Chondrocyte (in vitro differentiated cells): ENCODE results near the gene HPS1. TPM values are rescaled to one million over a fixed set of nuclear protein-coding genes. Genes with fewer than 3 reads are reported as not detected.

Experiments used
- DNase-seq: peaks from one replicate; pipeline ENCODE4 v3.0.0; 2021; ENCODE audit warnings: mixed read lengths, low spot score
- H3K27ac Mint-ChIP-seq: one replicate; pipeline ENCODE4 v1.8.0; 2021; ENCODE audit warnings: mild to moderate bottlenecking, moderate library complexity, mixed read lengths; ENCODE audit not compliant: unreplicated experiment
- H3K27me3 Mint-ChIP-seq: 2 replicates; pipeline ENCODE4 v1.8.0; 2021; ENCODE audit warnings: low read depth, mixed read lengths
- H3K36me3 Mint-ChIP-seq: 2 replicates; pipeline ENCODE4 v1.8.0; 2021; ENCODE audit warnings: low read depth, mixed read lengths
- H3K4me1 Mint-ChIP-seq: 2 replicates; pipeline ENCODE4 v1.8.0; 2021; ENCODE audit warnings: low read depth, mild to moderate bottlenecking, mixed read lengths
- H3K4me3 Mint-ChIP-seq: one replicate; pipeline ENCODE4 v1.8.0; 2021; ENCODE audit warnings: mild to moderate bottlenecking, moderate library complexity, mixed read lengths; ENCODE audit not compliant: unreplicated experiment
- H3K9me3 Mint-ChIP-seq: 2 replicates; pipeline ENCODE4 v1.8.0; 2021; ENCODE audit warnings: low read depth, mixed read lengths
- total RNA-seq: library from RNA; stranded (reverse); gene quantifications from 3 replicates; pipeline ENCODE4 v1.2.1, GENCODE V29; 2021
- TF ChIP-seq, protein P1 (sequence below): fragments of 200-600 bp; sonication (generic); IDR thresholded peaks from 2 replicates; pipeline ENCODE4 v1.5.0; 2021; ENCODE audit warnings: antibody characterized with exemption, mild to moderate bottlenecking, moderate library complexity

The HPS1 gene
- total RNA-seq, 1 donor from 2014 or later: 50.5 TPM

DNA sequence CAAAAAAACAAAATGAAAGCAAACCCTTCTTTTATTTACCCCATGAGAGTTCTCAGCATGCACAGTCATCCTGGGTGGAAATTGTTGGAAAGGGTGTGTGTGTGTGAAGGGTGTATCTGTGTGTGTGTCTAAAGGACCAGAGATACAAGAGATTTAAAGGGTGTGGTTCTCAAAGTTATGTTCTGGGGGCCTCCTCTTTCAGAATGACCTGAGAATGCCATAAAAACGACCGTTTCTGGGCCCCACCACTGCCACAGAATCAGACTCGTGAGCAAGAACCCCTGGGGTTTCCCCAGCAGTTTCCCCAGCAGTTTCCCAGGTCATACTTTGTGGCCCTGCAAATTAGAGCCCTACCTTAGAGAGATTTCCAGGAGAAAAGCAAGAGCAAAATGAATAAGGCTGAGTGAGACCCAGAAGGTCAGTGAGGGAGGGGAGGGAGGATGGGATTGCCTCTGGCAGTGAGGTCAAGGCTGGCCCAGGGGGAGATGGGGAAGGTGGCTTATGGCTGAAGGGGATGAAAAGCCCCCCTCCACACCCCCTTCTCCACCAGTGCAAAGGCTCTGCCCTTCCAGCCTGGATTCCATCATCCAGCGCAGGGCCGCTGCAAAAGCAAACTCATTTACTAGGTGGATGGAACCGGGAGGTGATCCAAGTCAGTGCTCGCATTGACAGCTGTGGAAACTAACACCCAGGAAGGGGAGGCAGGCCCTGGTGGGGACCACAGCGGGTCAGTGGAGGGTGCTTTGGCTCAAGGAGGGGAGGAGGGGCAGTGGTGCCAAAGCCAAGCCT is 42.0 kb downstream of the HPS1 start:
- Mint-ChIP-seq H3K27ac (no peak overlapping the region), H3K27me3 (no peaks in the 10 kb centered on the region), H3K36me3 (peaks cover 5% of the 10 kb centered on the region), H3K4me3 (no peak overlapping the region), H3K4me1 (peaks cover 12% of the 10 kb centered on the region), H3K9me3 (no peaks in the 10 kb centered on the region)
- no peak for DNase-seq
- TF ChIP-seq, protein P1, sequence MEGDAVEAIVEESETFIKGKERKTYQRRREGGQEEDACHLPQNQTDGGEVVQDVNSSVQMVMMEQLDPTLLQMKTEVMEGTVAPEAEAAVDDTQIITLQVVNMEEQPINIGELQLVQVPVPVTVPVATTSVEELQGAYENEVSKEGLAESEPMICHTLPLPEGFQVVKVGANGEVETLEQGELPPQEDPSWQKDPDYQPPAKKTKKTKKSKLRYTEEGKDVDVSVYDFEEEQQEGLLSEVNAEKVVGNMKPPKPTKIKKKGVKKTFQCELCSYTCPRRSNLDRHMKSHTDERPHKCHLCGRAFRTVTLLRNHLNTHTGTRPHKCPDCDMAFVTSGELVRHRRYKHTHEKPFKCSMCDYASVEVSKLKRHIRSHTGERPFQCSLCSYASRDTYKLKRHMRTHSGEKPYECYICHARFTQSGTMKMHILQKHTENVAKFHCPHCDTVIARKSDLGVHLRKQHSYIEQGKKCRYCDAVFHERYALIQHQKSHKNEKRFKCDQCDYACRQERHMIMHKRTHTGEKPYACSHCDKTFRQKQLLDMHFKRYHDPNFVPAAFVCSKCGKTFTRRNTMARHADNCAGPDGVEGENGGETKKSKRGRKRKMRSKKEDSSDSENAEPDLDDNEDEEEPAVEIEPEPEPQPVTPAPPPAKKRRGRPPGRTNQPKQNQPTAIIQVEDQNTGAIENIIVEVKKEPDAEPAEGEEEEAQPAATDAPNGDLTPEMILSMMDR: no peak

DNA sequence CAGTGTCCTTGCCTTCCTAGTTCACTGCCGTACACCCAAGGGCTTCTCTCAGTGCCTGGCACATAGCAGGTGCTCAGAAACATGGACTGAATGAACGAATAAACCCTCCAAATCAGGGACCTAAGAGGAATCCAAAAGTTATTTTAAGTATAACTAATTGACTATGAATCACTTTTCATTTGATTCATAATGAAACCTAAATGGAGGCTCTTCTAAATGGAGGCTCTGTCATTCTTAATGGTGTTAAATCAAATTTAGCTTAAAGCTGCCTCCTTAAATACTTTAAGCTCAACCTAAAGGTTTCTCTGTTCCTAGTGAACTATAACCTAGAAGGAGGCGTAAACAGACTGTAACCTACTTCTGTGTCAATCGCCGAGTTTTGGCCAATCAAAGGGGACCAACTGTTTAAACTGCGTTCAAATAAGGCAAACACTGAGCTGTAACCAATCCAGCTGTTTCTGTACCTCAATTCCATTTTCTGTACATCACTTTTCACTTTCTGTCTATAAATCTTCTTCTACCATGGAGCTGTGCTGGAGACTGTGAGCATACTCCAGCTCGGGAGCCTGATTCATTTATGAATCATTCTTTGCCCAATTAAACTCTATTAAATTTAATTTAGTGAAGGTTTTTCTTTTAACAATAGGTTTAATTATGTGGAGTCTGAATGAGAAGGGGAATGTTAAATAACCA is 42.8 kb downstream of the HPS1 start:
- H3K27me3 Mint-ChIP-seq: no peaks in the 10 kb centered on the region
- H3K9me3 Mint-ChIP-seq: no peaks in the 10 kb centered on the region
- TF ChIP-seq, protein P1: no peak
- H3K4me3 Mint-ChIP-seq: no peak overlapping the region
- H3K27ac Mint-ChIP-seq: no peak overlapping the region
- no peak for DNase-seq
- H3K4me1 Mint-ChIP-seq: peaks cover 12% of the 10 kb centered on the region
- peaks cover 5% of the 10 kb centered on the region for H3K36me3 Mint-ChIP-seq

DNA sequence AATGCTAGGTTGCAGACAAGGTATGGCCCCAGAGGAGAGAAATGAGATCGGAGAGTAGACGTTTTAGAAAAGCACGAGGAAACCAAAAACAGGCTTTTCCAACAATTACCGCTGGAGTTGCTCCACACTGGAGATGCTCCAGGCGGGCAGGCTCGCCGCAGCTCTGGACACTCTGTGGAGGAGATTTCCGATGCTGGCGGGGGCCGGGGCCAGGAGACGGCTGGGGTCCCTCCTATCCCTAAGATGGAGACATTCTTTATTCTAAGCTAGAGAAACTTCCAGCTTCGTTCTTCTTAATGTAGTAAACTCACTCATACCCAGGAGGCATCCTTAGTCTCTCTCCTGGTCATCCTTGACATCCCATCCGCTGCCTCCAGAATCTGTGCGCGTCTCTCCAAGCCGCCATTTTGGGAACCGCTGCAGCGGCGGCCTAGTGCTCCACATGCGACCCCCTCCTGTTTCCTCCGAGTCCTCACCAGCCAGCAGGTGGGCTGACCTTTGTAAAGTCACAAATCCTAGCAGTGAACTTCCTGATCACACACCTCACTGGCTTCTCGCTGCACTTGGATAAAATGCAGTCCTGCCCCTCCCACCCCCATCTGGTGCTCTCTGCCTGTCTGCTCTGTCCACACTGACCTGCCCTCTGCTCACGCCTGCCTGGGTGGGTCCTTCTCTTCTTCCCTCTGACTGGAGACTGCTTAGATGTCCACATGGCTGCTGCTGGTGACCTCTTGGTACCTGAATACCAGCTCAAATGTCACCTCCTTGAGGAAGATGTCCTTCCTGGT is 43.6 kb downstream of the HPS1 start:
- Mint-ChIP-seq H3K4me3 (no peak overlapping the region), H3K36me3 (peaks cover 5% of the 10 kb centered on the region), H3K4me1 (peaks cover 12% of the 10 kb centered on the region), H3K27ac (no peak overlapping the region), H3K9me3 (no peaks in the 10 kb centered on the region), H3K27me3 (no peaks in the 10 kb centered on the region)
- TF ChIP-seq, protein P1: no peak
- DNase-seq: no peak

DNA sequence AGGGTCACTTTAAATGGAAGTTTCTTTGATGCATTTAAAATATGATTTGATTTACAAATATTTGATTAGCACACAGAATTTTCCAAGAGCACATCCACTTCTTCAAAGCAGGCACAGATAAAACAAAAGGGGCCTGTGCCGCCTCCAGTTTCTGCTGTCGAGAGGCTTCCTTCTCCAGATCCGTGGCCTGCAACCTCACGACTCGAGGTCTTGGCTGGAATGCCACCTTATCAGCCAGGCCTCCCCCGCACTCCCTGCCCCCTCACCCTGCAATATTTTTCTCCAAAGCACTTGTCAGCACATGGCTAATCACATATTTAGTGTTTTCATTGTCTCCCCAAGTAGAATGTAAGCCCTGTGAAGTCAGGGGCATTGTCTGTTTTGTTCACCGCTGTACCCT is 44.3 kb downstream of the HPS1 start:
- TF ChIP-seq, protein P1: no peak
- DNase-seq: no peak
- H3K9me3 Mint-ChIP-seq: no peaks in the 10 kb centered on the region
- no peak overlapping the region for H3K4me3 Mint-ChIP-seq
- peaks cover 5% of the 10 kb centered on the region for H3K36me3 Mint-ChIP-seq
- H3K27ac Mint-ChIP-seq: no peak overlapping the region
- H3K27me3 Mint-ChIP-seq: no peaks in the 10 kb centered on the region
- H3K4me1 Mint-ChIP-seq: peaks cover 12% of the 10 kb centered on the region

DNA sequence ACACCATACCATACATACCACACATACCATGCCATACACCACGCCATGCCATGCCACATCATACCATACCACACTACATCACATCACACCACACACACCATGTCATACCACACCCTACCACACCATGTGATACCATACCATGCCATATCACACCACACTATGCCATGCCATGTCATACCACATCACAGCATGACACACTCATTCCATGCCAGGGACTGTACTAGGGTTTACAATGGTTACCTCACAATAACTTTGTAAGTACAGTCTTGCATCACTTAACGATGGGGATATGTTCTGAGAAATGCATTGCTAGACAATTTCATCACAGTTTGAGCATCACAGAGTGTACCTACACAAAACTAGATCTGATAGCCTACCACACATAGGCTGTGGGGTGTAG is 46.3 kb downstream of the HPS1 start:
- Mint-ChIP-seq H3K36me3 (peaks cover 5% of the 10 kb centered on the region), H3K4me1 (peaks cover 12% of the 10 kb centered on the region), H3K9me3 (no peaks in the 10 kb centered on the region), H3K27ac (no peak overlapping the region), H3K4me3 (no peak overlapping the region), H3K27me3 (no peaks in the 10 kb centered on the region)
- TF ChIP-seq, protein P1: no peak
- no peak for DNase-seq
